Upper lobe of left lung (tissue), 4 donors: Measurements from ENCODE around the gene ABHD4.

Source experiments
- CTCF ChIP-seq, 6 experiments: fragments of 450-650 bp in 4 of 6; fragments of 200-600 bp in 2 of 6; sonication (generic) in 2 of 6; IDR thresholded peaks; one replicate each; pipeline ENCODE4 v1.5.1; 2016 to 2019; ENCODE audit warnings: antibody characterized with exemption in 6 of 6
- EP300 ChIP-seq, 4 donors: sonication (generic); formaldehyde crosslinking; IDR thresholded peaks; one replicate each; pipeline ENCODE4 v1.5.1; 2017; ENCODE audit warnings: antibody characterized with exemption in 4 of 4, control low read depth in 2 of 4
- POLR2A ChIP-seq, 4 donors: fragments of 450-650 bp; IDR thresholded peaks; one replicate each; pipeline ENCODE4 v1.5.1; 2016 to 2017; ENCODE audit warnings: antibody characterized with exemption in 4 of 4, mild to moderate bottlenecking in 2 of 4
- POLR2AphosphoS5 ChIP-seq, 2 donors: sonication (generic); formaldehyde crosslinking; IDR thresholded peaks; one replicate each; pipeline ENCODE4 v1.5.1; 2017; ENCODE audit warnings: antibody characterized with exemption in 2 of 2

DNA sequence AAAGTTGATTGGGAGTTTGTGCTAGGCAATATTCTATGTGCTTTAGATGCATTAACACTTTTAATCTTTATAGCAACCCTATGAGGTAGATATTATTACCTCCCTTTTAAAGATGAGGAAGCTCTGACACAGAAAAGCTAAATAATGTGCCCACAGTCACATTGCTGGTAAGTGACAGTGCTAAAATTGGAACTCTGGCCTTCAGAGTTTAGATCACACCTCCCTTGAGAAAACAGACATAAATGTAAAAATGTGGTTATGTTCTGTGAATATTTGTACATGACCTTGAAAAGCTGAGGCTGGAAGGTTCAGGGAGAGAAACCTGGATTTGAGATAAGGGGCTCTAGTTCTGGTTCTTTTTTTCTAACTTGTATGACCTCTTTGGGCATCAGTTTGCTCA lies 1.9 kb downstream of the ABHD4 start:
- no peak for TF ChIP-seq CTCF (IDR thresholded peaks at IDR 0.05)
- no peak for TF ChIP-seq POLR2AphosphoS5 (IDR thresholded peaks at IDR 0.05)
- no peak for TF ChIP-seq POLR2A (IDR thresholded peaks at IDR 0.05)
- TF ChIP-seq EP300 (IDR thresholded peaks at IDR 0.05) = no peak
